Measurements from ENCODE around the gene BUD23. TPM values are rescaled to one million over a fixed set of nuclear protein-coding genes. Genes with fewer than 3 reads are reported as not detected.

BUD23 gene
- total RNA-seq, 1 experiment from 2014 or later = 231 TPM

GRCh38 chr7:73738612-73739386 is 55.4 kb downstream of the BUD23 start, which contains the start of gene ABHD11:
TSS of gene ABHD11 (minus strand) at chr7:73738802. CDS start at chr7:73738770, 32 bp downstream.
- DNase-seq (ENCODE audit: extremely low read depth, low read depth) = peak; percentile 94

- DNase-seq (ENCODE audit: extremely low read depth, low read depth) = no peak
Measured at GRCh38 chr7:73739387-73739767, 56.0 kb downstream of the BUD23 start.

GRCh38 chr7:73740212-73740611 is 56.8 kb downstream of the BUD23 start:
- DNase-seq (ENCODE audit: extremely low read depth, low read depth) = no peak

GRCh38 chr7:73740771-73741170 is 57.4 kb downstream of the BUD23 start:
- DNase-seq (ENCODE audit: extremely low read depth, low read depth) = no peak

- DNase-seq (ENCODE audit: extremely low read depth, low read depth) = no peak
Measured at GRCh38 chr7:73741600-73741999, 58.2 kb downstream of the BUD23 start.

GRCh38 chr7:73742338-73742752 is 58.9 kb downstream of the BUD23 start:
- DNase-seq (ENCODE audit: extremely low read depth, low read depth) = no peak

- DNase-seq (ENCODE audit: extremely low read depth, low read depth) = no peak
Measured at GRCh38 chr7:73742753-73743641, 59.6 kb downstream of the BUD23 start.

- DNase-seq (ENCODE audit: extremely low read depth, low read depth) = no peak
Measured at GRCh38 chr7:73746378-73746777, 63.0 kb downstream of the BUD23 start.

Small RNA genes lying within 50 kb of the gene (small RNA-seq; reads per million reads assigned to genes)
- 0.17 to 1.6 reads per million in 2 experiments for gene MIR4284
- 0 to 0.12 reads per million in 2 experiments for gene RN7SL265P

Other genes with a start within 250 kb of the BUD23 start
- 5.0 and 5.7 TPM in 2 replicates for gene FZD9, start 249.8 kb upstream of the BUD23 start, total RNA-seq (2014; rRNA removed; shearing (Covaris generic))
- gene BAZ1B, start 161.3 kb upstream of the BUD23 start, total RNA-seq (2014; rRNA removed; shearing (Covaris generic)) = 72.0 and 81.9 TPM in 2 replicates
- 34.0 and 39.2 TPM in 2 replicates for gene BCL7B, start 125.9 kb upstream of the BUD23 start, total RNA-seq (2014; rRNA removed; shearing (Covaris generic))
- 70.5 and 76.4 TPM in 2 replicates for gene TBL2, start 105.0 kb upstream of the BUD23 start, total RNA-seq (2014; rRNA removed; shearing (Covaris generic))
- gene MLXIPL, start 59.1 kb upstream of the BUD23 start, total RNA-seq (2014; rRNA removed; shearing (Covaris generic)) = 1.6 and 1.9 TPM in 2 replicates
- gene VPS37D, start 15.8 kb upstream of the BUD23 start, total RNA-seq (2014; rRNA removed; shearing (Covaris generic)) = 3.6 and 5.4 TPM in 2 replicates
- gene DNAJC30, start 144 bp upstream of the BUD23 start, total RNA-seq (2014; rRNA removed; shearing (Covaris generic)) = 2.8 and 3.5 TPM in 2 replicates
- 63.4 and 66.3 TPM in 2 replicates for gene STX1A, start 36.1 kb downstream of the BUD23 start, total RNA-seq (2014; rRNA removed; shearing (Covaris generic))
- gene ABHD11, start 55.2 kb downstream of the BUD23 start, total RNA-seq (2014; rRNA removed; shearing (Covaris generic)) = 9.6 and 10.7 TPM in 2 replicates
- gene CLDN3, start 86.7 kb downstream of the BUD23 start, total RNA-seq (2014; rRNA removed; shearing (Covaris generic)) = 1.0 and 1.7 TPM in 2 replicates
- gene CLDN4, start 147.4 kb downstream of the BUD23 start, total RNA-seq (2014; rRNA removed; shearing (Covaris generic)) = 24.9 and 25.3 TPM in 2 replicates
- gene METTL27, start 158.9 kb downstream of the BUD23 start, total RNA-seq (2014; rRNA removed; shearing (Covaris generic)) = 4.3 and 5.1 TPM in 2 replicates
- gene TMEM270, start 177.6 kb downstream of the BUD23 start, total RNA-seq (2014; rRNA removed; shearing (Covaris generic)) = 0.55 TPM in 1 of 2 replicates, not detected in the other

Data from NCI-H460 (cell line).